Omental fat pad (tissue), 4 donors: ENCODE data around the gene HGFAC. TPM values are rescaled to one million over a fixed set of nuclear protein-coding genes. Genes with fewer than 3 reads are reported as not detected.

Experiments used
- ATAC-seq: fragments of 150-250 bp; one replicate; pipeline ENCODE4 v1.9.1; 2016; ENCODE audit warnings: mild to moderate bottlenecking, moderate library complexity; ENCODE audit not compliant: low FRiP score
- DNase-seq: peaks from one replicate; pipeline ENCODE4 v3.0.0-alpha.2; 2019; ENCODE audit warnings: low spot score
- total RNA-seq, 4 donors: library from RNA; depleted of rRNA; stranded (reverse); fragments of >200 nt; gene quantifications; one replicate each; pipeline ENCODE4 v1.1.0, GENCODE V29; 2016
- TF ChIP-seq, protein P1 (sequence below), 3 donors: fragments of 450-650 bp; IDR thresholded peaks; one replicate each; pipeline ENCODE4 v1.5.1; 2016 to 2017; ENCODE audit warnings: antibody characterized with exemption in 3 of 3, mild to moderate bottlenecking in 3 of 3, moderate library complexity in 2 of 3

HGFAC gene
- total RNA-seq, 4 donors from 2014 or later = not detected

DNA sequence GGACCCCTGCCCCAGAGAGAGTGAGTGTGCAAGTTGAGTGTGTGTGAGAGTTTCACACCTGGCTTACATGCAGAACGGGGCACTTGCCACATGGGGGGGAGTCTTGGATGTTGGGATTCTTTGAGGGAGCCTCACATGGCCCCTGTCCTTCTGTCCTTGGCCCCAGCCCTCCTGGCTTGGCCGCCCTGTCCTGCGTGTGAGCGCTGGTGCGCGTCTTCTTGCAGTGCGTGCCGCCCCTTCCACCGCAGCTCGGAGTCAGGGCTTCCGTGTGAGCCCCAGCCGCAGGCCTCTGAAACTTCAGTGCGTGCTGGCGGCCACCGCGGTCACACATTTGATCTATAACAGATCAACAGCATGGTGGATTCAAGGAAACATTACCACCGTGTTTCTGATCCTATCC lies 30.1 kb upstream of the HGFAC start:
- DNase-seq (no peak), ATAC-seq (no peak)
- TF ChIP-seq, protein P1, sequence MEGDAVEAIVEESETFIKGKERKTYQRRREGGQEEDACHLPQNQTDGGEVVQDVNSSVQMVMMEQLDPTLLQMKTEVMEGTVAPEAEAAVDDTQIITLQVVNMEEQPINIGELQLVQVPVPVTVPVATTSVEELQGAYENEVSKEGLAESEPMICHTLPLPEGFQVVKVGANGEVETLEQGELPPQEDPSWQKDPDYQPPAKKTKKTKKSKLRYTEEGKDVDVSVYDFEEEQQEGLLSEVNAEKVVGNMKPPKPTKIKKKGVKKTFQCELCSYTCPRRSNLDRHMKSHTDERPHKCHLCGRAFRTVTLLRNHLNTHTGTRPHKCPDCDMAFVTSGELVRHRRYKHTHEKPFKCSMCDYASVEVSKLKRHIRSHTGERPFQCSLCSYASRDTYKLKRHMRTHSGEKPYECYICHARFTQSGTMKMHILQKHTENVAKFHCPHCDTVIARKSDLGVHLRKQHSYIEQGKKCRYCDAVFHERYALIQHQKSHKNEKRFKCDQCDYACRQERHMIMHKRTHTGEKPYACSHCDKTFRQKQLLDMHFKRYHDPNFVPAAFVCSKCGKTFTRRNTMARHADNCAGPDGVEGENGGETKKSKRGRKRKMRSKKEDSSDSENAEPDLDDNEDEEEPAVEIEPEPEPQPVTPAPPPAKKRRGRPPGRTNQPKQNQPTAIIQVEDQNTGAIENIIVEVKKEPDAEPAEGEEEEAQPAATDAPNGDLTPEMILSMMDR (IDR thresholded peaks at IDR 0.05) = no peak

DNA sequence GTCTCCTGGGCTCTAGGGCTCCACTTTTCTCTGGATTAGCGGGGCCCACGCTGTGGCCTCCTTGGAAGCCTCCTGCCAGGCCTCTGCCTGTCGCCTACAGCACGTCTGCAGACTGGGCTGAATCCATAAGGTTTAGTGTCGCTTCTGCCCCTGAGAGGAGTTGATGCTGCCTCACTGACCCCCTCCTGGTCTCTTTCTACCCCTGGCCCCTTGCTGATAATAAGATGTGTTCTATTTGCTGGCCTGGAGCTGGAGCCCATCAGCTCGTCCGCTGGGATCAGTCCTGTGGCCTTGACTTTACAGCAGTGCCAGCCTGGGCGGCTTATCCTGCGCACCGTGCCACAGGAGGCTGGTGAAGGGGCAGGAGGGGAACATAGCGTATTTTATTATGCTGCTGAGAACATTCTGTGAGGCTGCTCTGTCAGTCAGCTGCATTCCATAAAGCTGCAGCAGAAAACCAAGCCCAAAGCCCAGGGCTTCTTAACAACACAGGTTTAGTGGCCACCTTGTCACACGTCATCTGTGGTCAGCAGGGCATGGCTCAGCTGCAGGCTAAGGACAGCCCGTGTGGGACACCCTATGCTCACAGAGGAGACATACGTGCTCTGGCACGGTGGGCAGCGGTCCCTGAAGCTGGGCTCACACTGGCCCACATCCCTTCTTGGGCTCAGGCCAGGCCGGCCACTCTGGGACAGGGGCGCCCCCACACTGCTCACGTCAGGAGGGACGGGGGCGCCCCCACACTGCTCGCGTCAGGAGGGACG lies 29.3 kb upstream of the HGFAC start:
- TF ChIP-seq, protein P1 (IDR thresholded peaks at IDR 0.05) = no peak
- ATAC-seq (no peak), DNase-seq (no peak)

DNA sequence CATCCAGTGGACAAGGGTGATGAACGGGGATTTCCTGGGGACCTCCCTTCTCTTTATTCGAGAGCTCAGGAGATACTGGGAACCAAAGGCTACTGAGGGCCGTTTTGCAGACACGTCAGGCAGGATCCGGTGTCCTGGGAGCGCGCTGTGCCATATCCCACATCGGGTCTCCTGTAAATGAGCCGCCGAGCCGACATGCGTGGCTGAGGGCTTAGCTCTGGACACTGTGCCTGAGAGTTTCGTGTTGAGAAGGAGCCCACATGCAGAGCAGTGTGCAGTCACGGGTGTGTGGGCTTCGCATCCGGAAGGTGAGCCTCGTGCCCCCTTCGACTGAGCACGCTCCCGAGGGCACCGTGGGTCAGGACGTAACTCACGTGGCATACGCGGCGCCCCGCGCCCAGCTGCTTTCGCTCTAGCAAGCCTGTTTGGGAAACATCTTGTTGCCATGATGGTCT lies 28.5 kb upstream of the HGFAC start:
- ATAC-seq (no peak), DNase-seq (no peak)
- TF ChIP-seq, protein P1 (IDR thresholded peaks at IDR 0.05) = no peak

DNA sequence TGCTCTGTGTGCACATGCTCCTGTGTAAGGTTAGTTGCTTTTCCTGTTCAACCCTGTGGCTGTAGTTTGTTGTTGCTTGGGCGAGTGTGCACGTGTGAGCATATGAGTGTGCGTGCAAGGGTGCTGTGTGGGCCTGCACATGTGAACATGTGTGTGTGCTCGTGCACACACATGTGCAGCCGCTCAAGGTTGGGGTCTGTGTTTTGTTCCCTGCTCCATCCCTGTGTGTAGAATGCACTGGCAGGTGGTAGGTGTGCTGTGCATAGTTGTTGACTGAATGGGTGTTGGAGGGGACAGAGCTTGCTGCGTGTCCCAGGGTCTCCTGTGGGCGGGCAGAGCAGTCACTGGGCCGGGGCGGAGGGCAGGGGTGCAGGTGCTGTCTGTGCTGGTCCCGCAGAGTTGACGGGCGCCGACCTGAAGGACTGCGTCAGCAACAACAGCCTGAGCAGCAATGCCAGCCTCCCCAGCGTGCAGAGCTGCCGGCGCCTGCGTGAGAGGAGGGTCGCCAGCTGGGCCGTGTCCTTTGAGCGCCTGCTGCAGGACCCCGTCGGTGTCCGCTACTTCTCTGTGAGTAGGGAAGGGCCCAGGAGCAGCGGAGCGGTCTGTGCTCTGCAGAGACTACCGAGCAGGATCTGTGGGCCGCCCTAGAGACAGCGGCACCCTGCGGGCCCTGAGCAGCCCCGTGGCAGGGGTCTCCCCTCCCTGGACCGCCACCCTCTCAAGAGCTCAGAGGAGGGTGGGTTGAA lies 27.9 kb upstream of the HGFAC start:
- no peak for ATAC-seq
- TF ChIP-seq, protein P1 (IDR thresholded peaks at IDR 0.05) = no peak
- DNase-seq = no peak

DNA sequence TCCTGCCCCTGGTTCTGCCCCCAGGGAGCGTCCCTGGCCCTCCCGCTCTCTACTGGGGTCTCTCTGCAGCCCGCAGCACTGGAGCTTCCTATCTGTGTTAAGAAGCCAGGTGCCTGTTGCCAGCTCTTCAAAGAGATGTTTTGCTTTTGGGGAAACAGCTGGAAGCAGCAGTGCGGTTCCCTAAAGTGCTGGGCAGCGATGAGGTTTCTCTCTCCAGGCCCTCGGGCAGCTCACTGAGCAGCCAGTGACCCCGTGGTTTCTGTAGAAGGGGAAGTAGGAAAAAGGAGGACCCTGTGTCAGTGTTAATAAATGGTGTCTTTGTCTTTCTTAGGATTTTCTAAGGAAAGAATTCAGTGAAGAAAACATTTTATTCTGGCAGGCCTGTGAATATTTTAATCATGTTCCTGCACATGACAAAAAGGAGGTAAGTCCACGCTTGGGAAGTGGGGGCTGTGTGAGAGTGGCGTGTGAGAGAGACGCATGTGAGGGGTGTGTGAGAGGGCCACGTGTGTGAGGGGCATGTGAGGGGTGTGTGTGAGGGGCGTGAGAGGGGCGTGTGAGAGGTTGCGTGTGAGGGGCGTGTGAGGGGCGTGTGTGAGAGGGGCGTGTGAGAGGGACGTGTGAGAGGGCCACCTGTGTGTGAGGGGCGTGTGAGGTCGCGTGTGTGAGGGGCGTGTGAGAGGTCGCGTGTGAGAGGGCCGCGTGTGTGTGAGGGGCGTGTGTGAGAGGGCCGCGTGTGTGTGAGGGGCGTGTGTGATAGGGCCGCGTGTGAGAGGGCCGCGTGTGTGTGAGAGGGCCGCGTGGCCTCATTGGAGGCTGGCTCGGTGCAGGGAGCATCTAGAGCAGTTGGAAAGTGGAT lies 27.1 kb upstream of the HGFAC start:
- no peak for ATAC-seq
- TF ChIP-seq, protein P1 (IDR thresholded peaks at IDR 0.05) = no peak
- DNase-seq = no peak

DNA sequence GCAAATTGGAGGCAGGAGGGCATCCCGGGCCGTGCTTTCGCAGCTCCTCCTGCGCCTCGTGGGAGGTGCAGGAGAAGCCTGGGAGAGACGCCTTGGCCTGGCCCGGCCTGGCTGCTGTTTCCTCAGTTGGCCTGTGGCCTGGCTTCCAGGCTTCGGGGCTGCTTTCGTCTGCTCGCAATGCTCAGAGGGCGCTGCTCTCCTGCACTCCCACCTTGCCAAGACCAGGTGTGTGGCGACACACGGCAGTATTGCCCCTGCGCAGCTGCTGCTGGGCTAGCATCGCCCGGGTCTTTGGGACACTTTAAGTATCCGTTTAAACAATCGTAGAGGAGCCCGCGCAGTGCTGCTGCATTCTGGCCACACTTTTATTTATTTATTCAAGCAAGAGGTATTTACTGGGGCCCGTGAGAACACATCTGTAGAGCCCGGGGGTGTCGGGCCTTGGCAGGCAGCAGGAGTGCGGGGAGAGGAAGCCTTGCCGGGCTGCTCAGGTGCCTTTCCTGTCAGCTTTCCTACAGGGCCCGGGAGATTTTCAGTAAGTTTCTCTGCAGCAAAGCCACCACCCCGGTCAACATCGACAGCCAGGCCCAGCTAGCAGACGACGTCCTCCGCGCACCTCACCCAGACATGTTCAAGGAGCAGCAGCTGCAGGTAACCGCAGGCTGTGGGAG lies 26.2 kb upstream of the HGFAC start:
- DNase-seq = no peak
- TF ChIP-seq, protein P1 (IDR thresholded peaks at IDR 0.05) = no peak

More for the DNA sequence above, 26.2 kb upstream of the HGFAC start:
- ATAC-seq = no peak
